T-helper 1 cell treated with Interleukin-12 subunit alpha and Interleukin-12 subunit beta and Interleukin-4 antibody, amounts not matched to agents 30 μg/mL and 1 μg/mL, for 36 hours (primary cell): ENCODE measurements around the gene INMT.
"Not testable (repeated sequence)": the region's sequence is repeated elsewhere in the genome, so short reads cannot be mapped to it uniquely, and the experiment has no call there.

Experiments
- H3K27ac Mint-ChIP-seq: one replicate; pipeline ENCODE4 v1.8.0; 2021; ENCODE audit warnings: mild to moderate bottlenecking, mixed read lengths
- H3K27me3 Mint-ChIP-seq: one replicate; pipeline ENCODE4 v1.8.0; 2021; ENCODE audit warnings: low read depth, mixed read lengths
- H3K36me3 Mint-ChIP-seq: one replicate; pipeline ENCODE4 v1.8.0; 2021; ENCODE audit warnings: low read depth, mixed read lengths
- H3K4me1 Mint-ChIP-seq: one replicate; pipeline ENCODE4 v1.8.0; 2021; ENCODE audit warnings: low read depth, mixed read lengths
- H3K4me3 Mint-ChIP-seq: one replicate; pipeline ENCODE4 v1.8.0; 2021; ENCODE audit warnings: mild to moderate bottlenecking, moderate library complexity, mixed read lengths
- H3K9me3 Mint-ChIP-seq: one replicate; pipeline ENCODE4 v1.8.0; 2021; ENCODE audit warnings: mixed read lengths

The INMT gene

GRCh38 chr7:30719434-30719833, 32.5 kb upstream of the INMT start:
- Mint-ChIP-seq H3K9me3 (peaks cover 33% of the 10 kb centered on the region), H3K36me3 (peaks cover 23% of the 10 kb centered on the region)
- not testable (repeated sequence) for H3K27me3 Mint-ChIP-seq, H3K4me3 Mint-ChIP-seq, H3K27ac Mint-ChIP-seq, H3K4me1 Mint-ChIP-seq

GRCh38 chr7:30721211-30721610, 30.7 kb upstream of the INMT start:
- H3K4me1 Mint-ChIP-seq: peaks cover 18% of the 10 kb centered on the region
- H3K27ac Mint-ChIP-seq: no peak overlapping the region
- peaks cover 21% of the 10 kb centered on the region for H3K36me3 Mint-ChIP-seq
- no peak overlapping the region for H3K4me3 Mint-ChIP-seq
- peaks cover 30% of the 10 kb centered on the region for H3K9me3 Mint-ChIP-seq
- peaks cover 3% of the 10 kb centered on the region for H3K27me3 Mint-ChIP-seq

- Mint-ChIP-seq H3K9me3 (peaks cover 25% of the 10 kb centered on the region), H3K4me1 (peaks cover 28% of the 10 kb centered on the region), H3K27me3 (peaks cover 3% of the 10 kb centered on the region), H3K27ac (no peak overlapping the region), H3K4me3 (no peak overlapping the region), H3K36me3 (peaks cover 17% of the 10 kb centered on the region)
Observed at GRCh38 chr7:30722187-30722586, 29.7 kb upstream of the INMT start.

DNA sequence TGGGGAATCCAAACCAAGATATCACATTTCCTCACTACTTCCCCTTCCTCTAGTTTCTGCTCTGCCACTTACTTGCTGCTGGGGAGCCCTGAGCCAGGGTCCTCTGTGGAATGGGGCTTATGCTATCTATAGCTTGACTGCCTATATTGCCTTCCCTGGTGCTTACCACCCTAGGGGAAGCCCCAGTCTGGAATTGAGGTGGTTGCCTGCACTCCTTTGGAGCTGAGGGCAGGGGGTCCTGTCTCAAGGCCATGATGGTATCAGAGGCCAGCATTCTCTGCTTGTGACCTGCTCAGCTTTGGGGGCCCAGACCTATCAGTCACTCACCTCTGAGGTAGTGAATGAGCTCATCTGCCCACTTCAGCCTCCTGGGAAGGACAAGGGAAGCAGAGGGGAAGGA, 29.3 kb upstream of the INMT start:
- no peak overlapping the region for H3K4me3 Mint-ChIP-seq
- peaks cover 15% of the 10 kb centered on the region for H3K36me3 Mint-ChIP-seq
- peaks cover 33% of the 10 kb centered on the region for H3K4me1 Mint-ChIP-seq
- H3K9me3 Mint-ChIP-seq: peaks cover 22% of the 10 kb centered on the region
- H3K27ac Mint-ChIP-seq: no peak overlapping the region
- H3K27me3 Mint-ChIP-seq: peaks cover 3% of the 10 kb centered on the region

GRCh38 chr7:30723776-30724175, 28.2 kb upstream of the INMT start:
- peaks cover 11% of the 10 kb centered on the region for H3K9me3 Mint-ChIP-seq

GRCh38 chr7:30726296-30727006, 25.5 kb upstream of the INMT start:
- Mint-ChIP-seq H3K36me3 (no peaks in the 10 kb centered on the region), H3K9me3 (no peaks in the 10 kb centered on the region), H3K4me1 (peaks cover 57% of the 10 kb centered on the region), H3K27ac (peak overlapping the region; percentile 94), H3K4me3 (peak overlapping the region; percentile 76), H3K27me3 (no peaks in the 10 kb centered on the region)

More at GRCh38 chr7:30723776-30724175, 28.2 kb upstream of the INMT start:
- H3K27me3 Mint-ChIP-seq: peaks cover 3% of the 10 kb centered on the region
- H3K4me1 Mint-ChIP-seq: peaks cover 43% of the 10 kb centered on the region
- no peak overlapping the region for H3K4me3 Mint-ChIP-seq
- peaks cover 7% of the 10 kb centered on the region for H3K36me3 Mint-ChIP-seq
- no peak overlapping the region for H3K27ac Mint-ChIP-seq

- no peaks in the 10 kb centered on the region for H3K27me3 Mint-ChIP-seq
- H3K4me1 Mint-ChIP-seq: peaks cover 57% of the 10 kb centered on the region
- peak overlapping the region; percentile 94 for H3K27ac Mint-ChIP-seq
- peak overlapping the region; percentile 76 for H3K4me3 Mint-ChIP-seq
- no peaks in the 10 kb centered on the region for H3K36me3 Mint-ChIP-seq
- H3K9me3 Mint-ChIP-seq: no peaks in the 10 kb centered on the region
Observed at GRCh38 chr7:30727061-30727945, 24.6 kb upstream of the INMT start.

DNA sequence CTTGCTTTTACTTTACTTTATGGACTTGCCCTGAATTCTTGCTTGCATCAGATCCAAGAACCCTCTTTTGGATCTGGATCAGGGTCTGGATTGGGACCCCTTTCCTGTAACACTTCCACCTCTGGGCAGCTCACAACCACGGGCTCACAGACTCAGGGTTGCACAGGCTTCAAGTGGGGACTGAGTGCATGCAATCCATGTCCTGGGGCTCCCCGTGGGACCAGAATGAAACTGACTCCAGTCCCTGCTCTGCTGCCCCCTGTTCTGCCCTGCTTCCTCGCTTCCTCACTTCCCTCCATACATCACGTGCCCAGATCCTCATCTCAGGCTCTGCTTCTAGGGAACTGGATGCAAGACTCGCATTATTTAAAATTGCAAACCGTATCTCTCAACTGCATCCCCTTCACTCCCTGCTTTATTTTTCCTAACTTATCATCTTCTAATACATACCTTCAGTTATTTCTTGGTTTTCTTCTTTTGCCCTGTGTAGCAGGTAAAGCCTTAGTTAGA, 23.3 kb upstream of the INMT start:
- Mint-ChIP-seq H3K4me3 (no peak overlapping the region), H3K27ac (peak overlapping the region; percentile 22), H3K27me3 (no peaks in the 10 kb centered on the region), H3K4me1 (peaks cover 55% of the 10 kb centered on the region), H3K9me3 (no peaks in the 10 kb centered on the region), H3K36me3 (no peaks in the 10 kb centered on the region)

DNA sequence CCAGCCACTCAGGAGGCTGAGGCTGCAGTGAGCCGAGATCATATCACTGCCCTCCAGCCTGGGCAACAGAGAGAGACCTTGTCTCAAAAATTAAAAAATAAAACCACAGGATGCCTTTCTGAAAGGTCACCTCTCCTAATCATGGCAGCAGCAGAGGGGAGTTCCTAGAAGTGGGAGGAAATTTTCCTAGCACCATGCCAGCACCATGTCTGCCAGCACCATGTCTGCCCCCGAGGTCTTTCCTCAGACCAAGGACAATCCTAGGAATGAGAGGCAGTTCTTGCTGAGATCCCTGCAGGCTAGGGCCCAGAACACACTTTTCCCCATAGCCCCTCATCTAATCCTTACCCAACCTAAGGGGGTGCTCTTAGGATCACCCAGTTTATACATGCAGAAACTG, 22.3 kb upstream of the INMT start:
- Mint-ChIP-seq H3K4me1 (peaks cover 53% of the 10 kb centered on the region), H3K9me3 (no peaks in the 10 kb centered on the region), H3K27me3 (no peaks in the 10 kb centered on the region), H3K36me3 (peaks cover under 1% of the 10 kb centered on the region), H3K27ac (no peak overlapping the region), H3K4me3 (no peak overlapping the region)

GRCh38 chr7:30730097-30730496, 21.8 kb upstream of the INMT start:
- Mint-ChIP-seq H3K27ac (no peak overlapping the region), H3K4me1 (peaks cover 49% of the 10 kb centered on the region), H3K4me3 (no peak overlapping the region), H3K27me3 (no peaks in the 10 kb centered on the region), H3K36me3 (peaks cover 4% of the 10 kb centered on the region), H3K9me3 (no peaks in the 10 kb centered on the region)

DNA sequence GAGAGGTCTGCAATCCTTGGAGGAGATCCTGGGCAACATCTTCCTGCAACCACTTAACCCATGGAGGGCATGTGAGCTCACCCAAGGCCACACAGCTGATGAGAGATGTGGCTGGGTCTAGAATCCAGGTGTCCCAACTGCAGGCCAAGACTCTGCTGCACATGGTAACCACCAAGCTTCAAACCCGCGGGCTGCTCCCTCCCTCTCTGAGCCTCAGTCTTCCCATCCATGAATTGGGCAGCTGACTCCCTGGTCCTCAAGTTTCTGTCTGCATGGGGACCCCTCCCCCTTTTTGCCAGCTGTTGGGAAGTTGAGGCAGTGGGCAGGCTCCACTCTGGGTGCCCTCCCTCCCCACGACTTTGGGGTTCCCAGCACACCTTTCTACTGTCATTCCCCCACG, 20.9 kb upstream of the INMT start:
- Mint-ChIP-seq H3K36me3 (peaks cover 5% of the 10 kb centered on the region), H3K27me3 (no peaks in the 10 kb centered on the region), H3K9me3 (no peaks in the 10 kb centered on the region), H3K4me1 (peaks cover 41% of the 10 kb centered on the region), H3K27ac (peak overlapping the region; percentile 28), H3K4me3 (no peak overlapping the region)

DNA sequence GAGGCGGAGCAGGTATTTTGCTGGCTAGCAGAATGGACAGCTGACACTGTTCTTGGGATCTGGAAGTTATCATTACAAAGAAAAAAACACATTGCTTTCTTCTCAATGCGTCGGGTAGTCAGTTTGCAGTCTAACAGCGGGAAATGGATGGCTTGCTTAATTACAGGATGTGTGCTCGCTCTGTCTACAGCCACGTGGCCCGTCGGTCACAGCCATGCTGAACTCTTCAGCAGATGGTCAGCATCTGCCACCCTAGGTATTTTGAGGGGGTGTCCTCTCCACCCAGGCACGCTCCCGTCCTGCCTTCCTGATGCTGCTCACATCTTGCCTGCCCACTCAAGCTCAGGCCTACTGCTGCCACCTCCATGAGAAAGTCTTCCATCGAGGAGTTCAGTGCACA, 20.4 kb upstream of the INMT start:
- no peak overlapping the region for H3K4me3 Mint-ChIP-seq
- H3K9me3 Mint-ChIP-seq: no peaks in the 10 kb centered on the region
- H3K27ac Mint-ChIP-seq: peak overlapping the region; percentile 28
- peaks cover 36% of the 10 kb centered on the region for H3K4me1 Mint-ChIP-seq
- H3K27me3 Mint-ChIP-seq: no peaks in the 10 kb centered on the region
- peaks cover 5% of the 10 kb centered on the region for H3K36me3 Mint-ChIP-seq

- Mint-ChIP-seq H3K9me3 (no peaks in the 10 kb centered on the region), H3K27ac (no peak overlapping the region), H3K4me1 (peaks cover 30% of the 10 kb centered on the region), H3K36me3 (peaks cover 8% of the 10 kb centered on the region), H3K4me3 (no peak overlapping the region), H3K27me3 (no peaks in the 10 kb centered on the region)
Observed at GRCh38 chr7:30732606-30733005, 19.3 kb upstream of the INMT start.

GRCh38 chr7:30733216-30733615, 18.7 kb upstream of the INMT start:
- Mint-ChIP-seq H3K27ac (no peak overlapping the region), H3K9me3 (no peaks in the 10 kb centered on the region), H3K36me3 (peaks cover 8% of the 10 kb centered on the region), H3K4me1 (peaks cover 29% of the 10 kb centered on the region), H3K27me3 (no peaks in the 10 kb centered on the region), H3K4me3 (no peak overlapping the region)

GRCh38 chr7:30733691-30734090, 18.2 kb upstream of the INMT start:
- H3K27me3 Mint-ChIP-seq: no peaks in the 10 kb centered on the region
- H3K9me3 Mint-ChIP-seq: no peaks in the 10 kb centered on the region
- H3K4me3 Mint-ChIP-seq: no peak overlapping the region
- H3K36me3 Mint-ChIP-seq: peaks cover 8% of the 10 kb centered on the region
- no peak overlapping the region for H3K27ac Mint-ChIP-seq
- H3K4me1 Mint-ChIP-seq: peaks cover 30% of the 10 kb centered on the region
